Measurements from ENCODE around the gene GRIN2A. TPM values are rescaled to one million over a fixed set of nuclear protein-coding genes. Genes with fewer than 3 reads are reported as not detected.

Gene GRIN2A
- total RNA-seq, 1 donor from 2014 or later = not detected

DNA sequence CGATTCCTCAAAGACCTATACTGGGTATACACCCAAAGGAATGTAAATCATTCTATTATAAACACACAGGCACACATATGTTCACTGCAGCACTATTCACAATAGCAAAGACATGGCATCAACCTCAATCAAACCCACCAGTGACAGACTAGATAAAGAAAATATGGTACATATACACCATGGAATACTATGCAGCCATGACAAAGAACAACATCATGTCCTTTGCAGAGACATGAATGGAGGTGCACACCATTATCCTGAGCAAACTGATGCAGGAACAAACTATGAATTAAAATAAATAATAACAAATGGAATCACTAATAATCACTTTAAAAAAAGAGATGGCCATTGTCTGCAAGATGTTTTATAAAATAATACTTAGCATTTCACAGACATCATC is 380.1 kb downstream of the GRIN2A start:
- no peak overlapping the region for H3K4me3 Mint-ChIP-seq (ENCODE audit: unreplicated experiment)
- DNase-seq (ENCODE audit: low spot score) = no peak
- H3K4me1 Mint-ChIP-seq (ENCODE audit: low read depth) = no peaks in the 10 kb centered on the region
- no peaks in the 10 kb centered on the region for H3K36me3 Mint-ChIP-seq (ENCODE audit: low read depth)
- H3K27ac Mint-ChIP-seq (ENCODE audit: unreplicated experiment) = no peak overlapping the region
- TF ChIP-seq, protein P1, sequence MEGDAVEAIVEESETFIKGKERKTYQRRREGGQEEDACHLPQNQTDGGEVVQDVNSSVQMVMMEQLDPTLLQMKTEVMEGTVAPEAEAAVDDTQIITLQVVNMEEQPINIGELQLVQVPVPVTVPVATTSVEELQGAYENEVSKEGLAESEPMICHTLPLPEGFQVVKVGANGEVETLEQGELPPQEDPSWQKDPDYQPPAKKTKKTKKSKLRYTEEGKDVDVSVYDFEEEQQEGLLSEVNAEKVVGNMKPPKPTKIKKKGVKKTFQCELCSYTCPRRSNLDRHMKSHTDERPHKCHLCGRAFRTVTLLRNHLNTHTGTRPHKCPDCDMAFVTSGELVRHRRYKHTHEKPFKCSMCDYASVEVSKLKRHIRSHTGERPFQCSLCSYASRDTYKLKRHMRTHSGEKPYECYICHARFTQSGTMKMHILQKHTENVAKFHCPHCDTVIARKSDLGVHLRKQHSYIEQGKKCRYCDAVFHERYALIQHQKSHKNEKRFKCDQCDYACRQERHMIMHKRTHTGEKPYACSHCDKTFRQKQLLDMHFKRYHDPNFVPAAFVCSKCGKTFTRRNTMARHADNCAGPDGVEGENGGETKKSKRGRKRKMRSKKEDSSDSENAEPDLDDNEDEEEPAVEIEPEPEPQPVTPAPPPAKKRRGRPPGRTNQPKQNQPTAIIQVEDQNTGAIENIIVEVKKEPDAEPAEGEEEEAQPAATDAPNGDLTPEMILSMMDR (IDR thresholded peaks at IDR 0.05) = no peak
- no peaks in the 10 kb centered on the region for H3K27me3 Mint-ChIP-seq (ENCODE audit: low read depth)
- peaks cover 23% of the 10 kb centered on the region for H3K9me3 Mint-ChIP-seq (ENCODE audit: low read depth)

DNA sequence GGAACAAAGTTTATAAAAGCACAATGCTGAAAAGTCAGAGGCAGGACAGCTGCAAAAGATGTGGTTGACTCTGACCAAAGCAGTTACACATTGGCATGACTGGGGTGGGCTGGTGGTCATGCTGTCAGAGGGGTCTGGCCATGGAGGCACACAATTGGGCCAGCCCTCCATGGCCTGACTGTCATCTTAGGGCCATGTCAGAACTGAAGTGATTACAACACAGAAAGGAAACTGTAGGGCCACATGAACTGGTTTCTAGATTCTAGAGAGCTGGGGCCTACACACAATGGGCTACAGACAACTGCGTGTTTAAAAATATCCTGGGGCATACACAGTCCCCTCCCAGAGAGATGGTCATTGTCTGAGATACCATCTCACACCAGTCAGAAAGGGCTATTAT is 380.6 kb downstream of the GRIN2A start:
- Mint-ChIP-seq H3K36me3 (ENCODE audit: low read depth) (no peaks in the 10 kb centered on the region), H3K9me3 (ENCODE audit: low read depth) (peaks cover 22% of the 10 kb centered on the region), H3K4me1 (ENCODE audit: low read depth) (no peaks in the 10 kb centered on the region), H3K4me3 (ENCODE audit: unreplicated experiment) (no peak overlapping the region), H3K27me3 (ENCODE audit: low read depth) (no peaks in the 10 kb centered on the region), H3K27ac (ENCODE audit: unreplicated experiment) (no peak overlapping the region)
- TF ChIP-seq, protein P1 (IDR thresholded peaks at IDR 0.05) = no peak
- DNase-seq (ENCODE audit: low spot score) = no peak

DNA sequence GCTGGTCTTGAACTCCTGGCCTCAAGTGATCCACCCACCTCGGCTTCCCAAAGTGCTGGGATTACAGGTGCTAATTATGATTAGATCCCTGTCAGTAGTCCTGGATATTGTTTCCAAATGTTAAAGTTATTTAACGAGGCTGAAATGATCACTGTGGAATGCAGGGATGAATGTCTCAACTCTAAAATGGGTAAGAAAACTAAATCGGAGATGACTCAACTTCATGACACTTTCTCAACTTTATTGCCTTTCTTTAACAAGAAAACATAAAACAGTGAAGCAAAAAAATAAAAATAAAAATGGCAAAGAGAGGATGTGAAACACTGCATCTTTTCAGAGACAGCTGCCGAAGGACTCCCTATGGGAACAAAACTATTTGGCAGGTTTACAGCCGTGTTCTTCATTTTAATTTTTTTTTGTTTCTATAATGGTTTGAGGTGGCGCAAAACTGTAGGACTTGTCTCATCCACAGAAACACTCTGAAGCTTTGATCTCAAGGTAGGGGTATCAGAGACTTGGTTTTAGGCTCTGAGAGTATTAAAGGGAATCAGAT is 382.0 kb downstream of the GRIN2A start:
- Mint-ChIP-seq H3K27ac (ENCODE audit: unreplicated experiment) (no peak overlapping the region), H3K36me3 (ENCODE audit: low read depth) (no peaks in the 10 kb centered on the region), H3K27me3 (ENCODE audit: low read depth) (no peaks in the 10 kb centered on the region), H3K9me3 (ENCODE audit: low read depth) (peaks cover 13% of the 10 kb centered on the region), H3K4me3 (ENCODE audit: unreplicated experiment) (no peak overlapping the region), H3K4me1 (ENCODE audit: low read depth) (no peaks in the 10 kb centered on the region)
- no peak for DNase-seq (ENCODE audit: low spot score)
- TF ChIP-seq, protein P1 (IDR thresholded peaks at IDR 0.05) = no peak

DNA sequence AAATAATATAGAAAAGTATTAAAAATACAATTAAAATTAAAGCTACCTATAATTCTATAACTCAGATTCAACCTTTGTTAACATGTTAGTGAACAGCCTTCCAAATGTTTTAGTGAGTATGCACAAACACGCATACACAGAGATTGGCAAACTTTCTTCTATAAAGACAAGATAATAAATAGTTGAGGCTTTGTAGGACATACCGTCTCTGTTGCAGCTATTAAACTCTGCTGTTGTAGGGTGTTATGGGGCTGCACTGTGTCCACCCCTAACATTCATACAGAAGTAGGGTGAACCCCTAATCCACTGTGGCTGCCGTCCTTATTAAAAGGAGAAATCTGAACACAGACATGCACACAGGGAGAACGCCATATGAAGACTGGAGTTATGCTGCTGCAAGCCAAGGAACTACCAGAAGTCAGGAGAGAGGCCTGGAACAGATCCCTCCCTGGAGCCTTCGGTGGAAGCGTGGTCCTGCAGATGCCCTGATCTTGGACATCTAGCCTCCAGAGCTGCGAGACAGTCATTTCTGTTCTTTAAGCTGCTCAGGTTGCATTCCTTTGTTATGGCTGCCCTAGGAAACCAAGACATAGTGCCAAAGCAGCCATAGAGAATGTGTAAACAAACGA is 383.2 kb downstream of the GRIN2A start:
- Mint-ChIP-seq H3K36me3 (ENCODE audit: low read depth) (no peaks in the 10 kb centered on the region), H3K4me3 (ENCODE audit: unreplicated experiment) (no peak overlapping the region), H3K27ac (ENCODE audit: unreplicated experiment) (no peak overlapping the region), H3K9me3 (ENCODE audit: low read depth) (peaks cover 15% of the 10 kb centered on the region), H3K4me1 (ENCODE audit: low read depth) (no peaks in the 10 kb centered on the region), H3K27me3 (ENCODE audit: low read depth) (no peaks in the 10 kb centered on the region)
- no peak for DNase-seq (ENCODE audit: low spot score)
- TF ChIP-seq, protein P1 (IDR thresholded peaks at IDR 0.05) = no peak

DNA sequence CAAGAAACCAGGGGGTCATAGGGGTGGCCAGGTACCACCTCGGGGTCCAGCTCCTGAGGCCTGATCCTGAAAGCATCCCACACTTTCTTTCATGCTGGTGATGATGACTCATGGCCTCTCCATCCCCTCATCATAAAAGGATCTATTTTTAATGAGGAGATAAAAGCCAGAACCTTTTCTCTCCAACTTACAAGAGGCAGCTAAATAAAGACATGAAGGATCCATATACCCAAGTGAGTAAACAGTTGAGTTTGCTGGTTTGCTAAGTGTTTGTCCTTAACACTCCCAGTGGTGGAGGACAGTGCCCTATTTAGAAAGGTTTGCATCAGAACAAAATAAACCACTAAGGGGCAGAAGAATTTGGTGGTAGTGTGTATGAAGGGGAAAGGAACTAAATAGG is 383.8 kb downstream of the GRIN2A start:
- TF ChIP-seq, protein P1 (IDR thresholded peaks at IDR 0.05) = no peak
- Mint-ChIP-seq H3K9me3 (ENCODE audit: low read depth) (peaks cover 15% of the 10 kb centered on the region), H3K27me3 (ENCODE audit: low read depth) (no peaks in the 10 kb centered on the region)

More for the DNA sequence above, 383.8 kb downstream of the GRIN2A start:
- Mint-ChIP-seq H3K4me1 (ENCODE audit: low read depth) (no peaks in the 10 kb centered on the region), H3K27ac (ENCODE audit: unreplicated experiment) (no peak overlapping the region), H3K36me3 (ENCODE audit: low read depth) (no peaks in the 10 kb centered on the region), H3K4me3 (ENCODE audit: unreplicated experiment) (no peak overlapping the region)
- DNase-seq (ENCODE audit: low spot score) = no peak

All from chondrocyte (in vitro differentiated cells).